ENCODE results near the gene KCNN3.

KCNN3 gene

DNA sequence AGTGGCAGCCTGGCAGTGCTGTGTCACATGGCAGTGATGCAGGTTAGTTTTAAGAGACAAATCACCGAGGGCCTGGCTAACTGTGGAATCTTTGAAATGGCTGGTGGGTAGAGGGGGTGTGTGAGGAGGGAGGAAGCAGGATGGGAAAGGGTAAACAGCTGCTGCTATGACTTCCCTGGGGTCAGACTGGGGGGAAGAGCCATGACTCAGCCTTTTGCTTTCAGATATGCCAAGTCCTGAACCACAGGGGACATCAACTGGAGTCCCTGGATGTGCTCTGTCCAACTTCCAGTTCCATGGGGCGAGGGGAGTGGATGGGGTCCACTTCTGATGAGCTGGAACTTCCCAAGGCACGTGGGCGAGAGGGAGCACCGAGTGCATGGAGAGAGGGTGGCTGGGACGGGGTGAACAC, 141.0 kb downstream of the KCNN3 start:
- no peak for DNase-seq (ENCODE audit: low read depth in 2 of 2)

DNA sequence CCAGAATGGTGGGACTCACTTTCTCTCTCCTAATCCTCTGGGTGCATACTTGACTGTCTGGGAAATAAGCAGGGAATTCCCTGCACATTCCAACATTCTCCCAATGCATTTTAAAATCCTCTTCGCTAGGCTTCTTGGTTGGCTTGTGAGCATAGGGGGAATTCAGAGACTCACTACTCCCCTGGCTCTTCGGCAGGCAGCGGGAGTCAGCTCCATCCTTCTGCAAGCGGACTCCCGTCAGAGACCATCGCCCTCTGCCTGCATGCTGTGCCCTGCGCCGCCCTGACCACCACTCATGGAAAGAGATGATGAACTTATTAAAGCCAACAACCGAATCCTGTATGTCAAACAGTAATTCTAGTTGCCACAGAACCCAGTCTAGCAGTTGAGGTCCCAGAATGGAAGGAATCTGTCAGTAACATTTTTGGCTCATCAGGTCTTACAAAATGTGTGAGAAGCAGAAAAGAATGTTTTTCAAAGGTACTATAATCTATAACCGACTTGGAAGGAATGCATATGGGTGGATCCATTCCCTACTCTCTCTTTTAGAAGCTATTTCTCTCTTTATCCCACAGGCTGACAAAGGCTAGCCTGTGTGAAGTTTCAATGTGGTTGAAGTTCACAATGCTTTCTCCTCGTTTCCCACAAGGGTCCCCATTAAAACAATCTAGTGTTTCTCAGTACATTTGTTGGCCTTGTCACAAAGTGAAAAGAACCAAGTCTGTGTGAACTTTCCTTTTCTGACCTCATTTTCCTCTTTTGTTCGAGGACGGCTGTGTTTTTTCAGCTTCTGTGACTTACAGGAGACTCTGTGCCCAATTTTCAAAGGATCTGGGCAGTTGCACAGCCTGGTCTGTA, 143.0 kb downstream of the KCNN3 start:
- no peak for DNase-seq (ENCODE audit: low read depth in 2 of 2)

DNA sequence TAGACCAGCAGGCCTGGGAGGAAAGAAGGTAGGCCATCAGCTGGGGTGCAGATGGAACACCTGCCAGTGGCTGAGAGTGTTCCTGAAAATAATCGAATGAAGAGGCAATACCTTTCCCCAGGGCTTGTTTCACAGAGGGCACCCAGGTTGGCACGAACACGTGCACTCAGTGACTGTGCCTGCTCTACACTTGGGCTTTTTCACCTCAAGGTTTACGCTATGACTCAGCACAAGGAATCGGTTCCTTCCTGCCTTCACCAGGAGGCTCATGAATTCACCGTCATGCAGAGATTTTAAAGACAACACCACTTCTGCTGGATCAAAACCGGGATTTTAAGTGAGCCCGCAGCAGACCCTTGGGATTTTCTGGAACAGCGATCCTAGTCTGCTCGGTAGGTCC, 143.6 kb downstream of the KCNN3 start:
- DNase-seq (ENCODE audit: low read depth in 2 of 2), result no peak

DNA sequence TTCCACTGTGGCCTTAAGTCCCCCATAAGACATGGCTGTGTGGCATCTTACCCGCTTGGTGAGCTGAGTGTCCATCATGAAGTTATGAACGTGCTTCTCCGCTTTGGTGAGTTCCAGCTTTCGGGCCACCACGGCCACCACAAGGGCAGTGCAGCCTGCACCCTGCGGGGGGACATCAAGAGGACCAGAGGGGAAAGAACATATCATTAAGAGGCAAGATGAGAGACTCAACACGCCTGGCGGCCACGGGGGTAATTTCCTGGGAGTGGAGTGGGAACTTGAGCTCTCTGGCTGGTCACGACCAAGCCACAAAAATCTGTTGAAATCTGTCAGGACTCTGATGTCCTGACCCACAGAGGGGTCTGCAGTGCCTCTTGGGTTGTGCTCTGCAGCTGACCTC, 144.2 kb downstream of the KCNN3 start:
- no peak for DNase-seq (ENCODE audit: low read depth in 2 of 2)

DNA sequence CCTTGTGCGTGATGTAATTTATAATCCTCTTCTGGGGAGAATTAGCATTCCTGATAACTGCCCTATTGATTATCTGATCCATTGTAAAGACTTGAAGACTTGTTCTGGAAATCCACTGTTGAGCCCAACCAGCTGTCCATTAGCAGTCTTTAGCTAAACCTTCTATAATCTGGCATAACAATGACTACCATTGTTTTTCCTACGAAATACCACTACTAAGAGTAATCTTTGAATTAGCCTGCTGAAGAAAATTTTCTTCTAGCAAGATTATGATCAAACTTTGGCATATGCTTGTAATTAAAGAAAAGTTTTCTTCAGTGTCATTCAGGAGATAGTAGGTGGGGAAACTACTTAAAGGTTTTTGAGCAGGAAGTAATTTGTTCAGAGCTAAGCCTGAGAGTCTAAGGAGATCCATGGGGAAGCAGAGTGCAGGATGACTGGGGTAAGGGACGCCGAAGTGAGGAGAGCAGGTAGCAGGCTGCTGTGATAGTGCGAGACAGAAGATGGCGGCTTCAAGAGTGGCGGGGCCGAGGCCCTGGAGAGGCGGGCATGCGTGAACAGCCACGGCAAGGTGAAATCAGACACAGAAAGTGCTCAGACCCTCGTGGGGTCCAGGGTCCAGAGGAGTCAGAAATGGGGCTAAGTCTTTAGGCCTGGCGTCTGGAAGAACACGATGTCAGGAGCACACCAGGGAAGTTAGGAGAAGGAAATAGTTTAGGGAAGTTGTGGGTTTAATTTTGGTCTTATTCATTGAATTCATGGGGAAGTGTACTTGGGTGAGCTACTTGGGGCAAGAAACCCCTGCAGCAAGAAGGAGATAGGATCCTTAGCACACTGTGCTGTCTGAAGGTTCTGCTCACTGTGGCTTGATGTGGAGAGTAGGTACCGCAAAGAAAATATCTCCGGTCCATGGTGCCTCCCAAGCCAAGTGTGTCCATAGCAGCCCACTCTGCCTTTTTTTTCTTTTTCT, 149.5 kb downstream of the KCNN3 start:
- DNase-seq (ENCODE audit: low read depth in 2 of 2), result no peak

DNA sequence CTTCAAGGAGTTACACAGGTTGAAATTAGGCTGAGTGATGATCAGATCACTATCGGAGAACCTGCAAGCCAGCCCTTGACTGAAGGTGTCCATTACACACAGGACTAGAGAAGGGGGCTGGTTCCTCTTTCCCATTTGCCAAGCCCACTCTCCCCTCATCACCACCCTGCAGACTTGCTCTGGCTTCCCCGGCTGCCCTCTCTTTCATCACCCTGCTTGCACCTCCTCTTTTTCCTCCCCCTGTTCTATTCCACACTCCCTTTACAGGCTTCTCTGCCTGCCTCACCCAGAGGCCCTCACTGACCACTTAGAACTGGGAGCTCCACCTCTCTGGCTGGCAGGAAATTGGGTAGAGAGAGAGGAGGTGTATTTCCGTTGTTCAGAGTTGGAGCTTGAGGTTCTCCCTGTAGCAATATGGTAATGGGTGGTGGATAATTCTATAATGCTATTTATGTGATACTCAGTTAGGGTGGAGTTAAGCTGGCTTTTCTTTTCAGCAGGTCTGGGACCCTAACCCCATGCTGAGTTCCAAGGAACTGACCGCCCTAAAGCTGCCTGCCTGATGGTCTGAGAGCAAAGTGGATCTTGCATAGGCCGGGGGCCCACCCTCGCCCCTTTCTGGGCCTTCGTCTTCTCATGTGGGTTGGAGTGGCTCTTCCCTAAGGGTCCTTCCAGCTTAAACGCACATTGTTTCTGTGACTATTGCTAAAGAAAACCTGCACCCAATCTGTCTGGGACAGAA, 150.3 kb downstream of the KCNN3 start:
- no peak for DNase-seq (ENCODE audit: low read depth in 2 of 2)

DNA sequence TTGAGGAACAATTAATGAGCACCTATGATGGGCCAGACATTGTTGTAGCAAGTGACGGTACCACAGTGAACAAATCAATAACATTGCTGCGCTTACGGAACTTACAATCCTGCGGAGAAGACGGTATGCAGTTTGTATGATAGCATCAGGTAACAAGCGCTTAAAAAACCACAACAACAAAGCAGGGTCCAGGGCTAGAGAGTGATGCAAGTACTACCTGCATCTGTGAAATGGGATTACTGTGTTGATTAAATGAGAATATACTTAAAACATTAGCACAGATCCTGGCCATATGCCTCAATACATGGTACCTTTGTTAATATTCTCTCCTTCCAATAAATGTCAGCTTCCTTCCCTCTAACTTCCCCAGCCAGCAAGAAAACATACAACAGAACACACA, 151.5 kb downstream of the KCNN3 start:
- DNase-seq (ENCODE audit: low read depth in 2 of 2), result no peak

DNA sequence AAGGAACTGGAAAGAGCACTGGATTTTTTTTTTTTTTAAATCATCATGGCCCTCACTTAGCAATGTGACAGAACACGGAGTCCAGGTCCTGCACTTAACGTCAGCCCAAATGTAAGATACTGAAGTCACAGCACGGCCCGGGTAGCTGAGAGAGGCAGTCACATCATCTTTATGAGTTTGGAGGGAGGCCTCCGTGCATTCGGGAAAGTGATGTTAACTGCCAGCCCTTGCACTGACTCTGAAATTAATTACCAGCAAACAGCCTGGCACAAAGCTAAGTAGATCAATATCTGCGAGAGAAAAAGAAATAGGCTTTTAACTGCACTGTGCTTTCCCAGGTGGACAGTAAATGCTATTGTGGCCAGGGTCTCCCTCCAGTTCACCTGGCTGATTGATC, 152.6 kb downstream of the KCNN3 start:
- DNase-seq (ENCODE audit: low read depth in 2 of 2), result no peak

DNA sequence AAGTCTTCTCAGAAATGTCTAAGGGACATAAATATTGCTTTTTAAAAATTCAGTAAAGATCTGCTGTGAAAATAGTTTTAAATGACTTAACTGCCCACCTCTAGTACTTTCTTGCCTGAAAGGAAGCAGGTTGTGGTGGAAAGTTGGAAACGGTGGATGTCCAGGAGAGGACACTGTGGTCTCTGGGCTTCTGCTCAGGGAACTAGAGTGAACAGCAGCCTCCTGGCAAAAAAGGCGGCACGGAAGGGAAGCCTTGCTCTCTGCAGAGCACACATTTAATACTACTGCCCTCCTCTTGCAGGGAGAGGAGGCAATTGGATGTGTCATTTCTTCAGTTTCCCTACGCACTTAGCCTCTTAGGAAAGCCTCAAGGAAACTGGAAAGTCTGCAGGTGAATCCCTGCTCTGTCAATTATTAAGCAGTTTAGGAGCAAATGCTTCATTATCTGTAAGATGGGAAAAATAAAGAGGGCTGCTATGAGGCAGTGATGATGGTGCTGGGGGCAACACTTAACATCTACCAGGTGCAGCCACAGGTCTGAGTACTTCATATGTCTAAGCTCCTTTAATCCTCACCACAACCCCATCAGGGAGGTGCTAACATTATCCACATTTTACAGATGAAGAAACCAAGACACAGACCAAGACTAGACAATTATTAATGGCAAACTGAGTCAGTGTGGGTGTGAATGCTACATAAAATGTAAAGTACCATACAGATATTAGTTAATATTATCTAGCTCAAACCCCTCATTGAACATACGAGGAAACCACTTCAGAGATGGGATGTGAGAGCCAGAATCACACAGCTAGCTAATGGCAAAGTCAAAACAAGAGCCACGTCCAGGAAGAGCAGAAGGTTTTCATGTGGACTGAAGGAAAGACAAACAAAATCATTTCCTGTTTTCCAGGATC, 153.2 kb downstream of the KCNN3 start:
- DNase-seq (ENCODE audit: low read depth in 2 of 2), result no peak

DNA sequence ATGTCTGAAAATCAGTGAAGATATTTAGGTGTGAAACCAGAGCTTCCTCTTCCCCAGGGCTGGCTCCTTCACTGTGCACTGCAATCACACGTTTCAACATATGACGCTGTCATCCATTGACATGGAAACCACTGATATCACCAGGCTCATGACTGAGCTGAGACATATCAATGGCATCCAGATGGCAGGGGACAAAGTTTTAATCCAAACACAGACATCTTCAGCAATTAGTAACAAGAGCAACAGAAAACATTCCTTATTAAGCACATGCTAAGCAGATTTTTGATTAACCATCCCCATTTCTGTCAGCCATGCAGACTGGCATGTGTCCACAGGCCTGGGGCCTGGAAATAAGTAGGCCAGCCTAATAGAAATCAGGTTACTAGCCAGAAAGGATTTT, 154.1 kb downstream of the KCNN3 start:
- DNase-seq (ENCODE audit: low read depth in 2 of 2), result no peak

DNA sequence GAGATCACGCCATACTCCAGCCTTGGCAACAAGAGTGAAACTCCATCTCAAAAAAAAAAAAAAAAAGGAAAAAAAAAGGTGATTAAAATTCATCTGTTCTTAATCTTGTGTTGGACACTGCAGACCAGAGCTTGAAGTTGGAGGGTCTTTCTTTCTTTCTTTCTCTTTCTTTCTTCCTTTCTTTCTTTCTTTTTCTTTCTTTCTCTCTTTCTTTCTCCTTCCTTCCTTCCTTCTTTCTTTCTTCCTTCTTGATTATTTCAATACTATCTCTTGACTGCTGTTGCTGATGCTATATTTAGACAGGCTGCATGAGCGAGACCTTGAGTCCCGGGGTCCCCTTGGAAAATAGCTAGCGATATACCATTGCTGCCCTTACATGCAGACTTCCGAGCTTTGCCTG, 154.7 kb downstream of the KCNN3 start:
- no peak for DNase-seq (ENCODE audit: low read depth in 2 of 2)

DNA sequence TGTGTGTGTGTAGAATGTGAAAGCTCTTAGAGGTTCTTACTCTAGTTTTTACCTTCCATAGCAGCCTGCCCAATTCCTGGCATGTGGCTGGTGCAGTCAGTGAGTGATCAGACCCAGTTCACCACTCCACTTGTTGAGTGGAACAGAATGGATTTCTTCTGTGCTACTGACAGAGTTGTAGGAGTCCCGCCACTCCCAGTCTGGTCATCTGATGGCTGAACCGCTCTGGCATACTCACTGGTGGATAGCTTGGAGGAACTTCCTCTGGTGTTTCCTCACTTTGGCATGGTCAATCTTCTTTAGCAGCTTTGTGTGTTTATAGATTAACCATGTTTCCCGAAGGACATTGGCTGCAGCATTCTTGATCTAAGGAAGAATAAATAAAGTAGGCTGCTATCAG, 155.4 kb downstream of the KCNN3 start:
- no peak for DNase-seq (ENCODE audit: low read depth in 2 of 2)

DNA sequence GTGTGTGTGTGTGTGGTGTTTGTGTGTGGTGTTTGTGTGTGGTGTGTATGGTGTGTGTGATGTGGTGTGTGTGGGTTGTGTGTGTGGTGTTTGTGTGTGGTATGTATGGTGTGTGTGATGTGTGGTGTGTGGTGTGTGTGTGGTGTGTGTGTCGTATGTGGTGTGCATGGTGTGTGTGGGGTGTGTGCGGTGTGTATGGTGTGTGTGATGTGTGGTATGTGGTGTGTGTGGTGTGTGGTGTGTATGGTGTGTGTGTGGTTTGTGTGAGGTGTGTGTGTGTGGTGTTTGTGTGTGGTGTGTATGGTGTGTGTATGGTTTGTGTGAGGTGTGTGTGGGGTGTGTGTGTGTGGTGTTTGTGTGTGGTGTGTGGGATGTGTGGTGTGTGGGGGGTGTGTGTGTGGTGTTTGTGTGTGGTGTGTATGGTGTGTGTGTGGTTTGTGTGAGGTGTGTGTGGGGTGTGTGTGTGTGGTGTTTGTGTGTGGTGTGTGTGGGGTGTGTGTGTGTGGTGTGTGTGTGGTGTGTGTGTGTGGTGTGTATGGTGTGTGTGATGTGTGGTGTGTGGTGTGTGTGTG, 155.9 kb downstream of the KCNN3 start:
- DNase-seq (ENCODE audit: low read depth in 2 of 2), result no peak

DNA sequence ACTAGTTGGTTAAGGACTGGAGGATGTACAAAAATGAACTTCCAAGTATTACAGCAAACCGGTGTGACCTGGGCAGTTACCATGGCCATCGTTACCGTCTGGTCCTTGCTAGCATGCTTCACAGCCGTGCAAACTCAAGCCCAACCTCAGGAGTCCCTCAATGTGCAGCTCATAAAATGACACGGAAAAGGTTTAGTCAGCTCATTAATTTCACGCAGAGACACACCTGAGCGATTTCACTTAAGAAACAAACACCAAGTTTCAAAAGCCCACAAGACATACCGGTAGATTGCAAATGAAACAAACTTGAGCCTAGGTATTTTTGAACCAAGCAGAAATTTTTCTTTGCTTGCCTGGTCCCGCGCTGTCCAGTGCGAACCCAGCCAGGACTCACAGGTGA, 157.1 kb downstream of the KCNN3 start:
- DNase-seq (ENCODE audit: low read depth in 2 of 2), result no peak

DNA sequence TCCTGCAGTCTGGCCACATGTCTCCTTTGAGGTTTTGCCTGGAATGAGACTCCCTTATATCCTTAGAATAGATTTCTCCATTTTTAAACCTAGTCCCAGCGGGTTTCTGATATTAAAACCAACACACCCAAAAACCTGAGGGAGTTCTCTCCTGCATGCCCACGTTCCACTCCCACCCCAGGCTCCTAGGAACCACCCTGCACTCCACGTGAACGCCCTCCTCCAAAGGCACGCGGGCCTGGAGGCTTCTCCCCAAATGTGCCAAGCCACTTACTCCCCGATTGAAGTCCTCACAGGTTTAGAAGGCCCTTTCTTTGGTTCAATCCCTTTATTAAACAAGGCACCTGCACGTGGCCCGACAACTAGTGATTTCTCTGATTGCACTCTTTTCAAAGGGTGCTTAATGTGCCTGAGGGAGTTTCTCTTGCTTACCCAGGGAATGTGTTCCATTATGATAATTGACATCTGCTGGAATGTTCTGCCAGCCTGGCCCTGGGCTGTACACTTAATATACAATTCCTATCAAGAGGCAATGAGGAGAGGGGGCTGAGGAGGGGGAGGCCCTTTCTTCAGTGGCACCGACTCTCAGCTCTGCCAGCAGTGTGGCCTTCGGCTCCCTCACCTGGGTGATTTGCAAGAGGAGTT, 157.8 kb downstream of the KCNN3 start:
- DNase-seq (ENCODE audit: low read depth in 2 of 2), result no peak

DNA sequence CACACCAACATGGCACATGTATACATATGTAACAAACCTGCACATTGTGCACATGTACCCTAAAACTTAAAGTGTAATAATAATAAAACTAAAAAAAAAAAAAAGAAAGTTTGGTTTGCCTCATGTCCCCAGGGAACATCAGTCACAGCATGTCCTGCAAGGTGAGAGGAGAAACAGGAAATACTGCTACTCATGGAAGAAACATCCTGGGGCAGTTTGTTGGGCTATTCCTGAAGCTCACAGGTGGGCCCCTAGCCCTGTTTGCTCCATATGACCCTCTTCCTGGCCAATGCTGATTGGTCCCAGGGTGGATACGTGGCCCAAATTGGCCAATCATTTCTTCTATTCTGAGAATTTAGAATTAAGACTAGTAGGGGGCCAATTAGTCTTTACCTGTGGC, 158.7 kb downstream of the KCNN3 start:
- no peak for DNase-seq (ENCODE audit: low read depth in 2 of 2)

DNA sequence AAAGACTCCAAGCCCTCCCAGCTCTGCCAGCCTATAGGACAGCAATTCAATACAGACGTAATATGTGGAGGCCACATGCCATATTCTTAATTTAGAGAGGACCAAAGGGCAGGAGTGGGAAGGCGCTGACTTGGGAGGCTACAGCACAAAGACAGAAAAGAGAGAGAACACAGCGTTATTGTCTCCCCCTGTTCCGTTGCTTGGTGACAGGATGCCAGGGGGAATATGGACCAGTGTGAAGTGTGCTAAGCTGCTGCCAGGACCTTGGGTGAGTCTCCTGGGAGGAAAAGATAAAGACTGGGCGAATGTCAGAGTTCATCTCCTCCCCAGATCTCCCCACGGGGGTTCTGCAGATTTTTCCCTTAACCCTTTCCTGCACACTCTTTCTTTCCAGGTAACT, 160.0 kb downstream of the KCNN3 start:
- no peak for DNase-seq (ENCODE audit: low read depth in 2 of 2)

DNA sequence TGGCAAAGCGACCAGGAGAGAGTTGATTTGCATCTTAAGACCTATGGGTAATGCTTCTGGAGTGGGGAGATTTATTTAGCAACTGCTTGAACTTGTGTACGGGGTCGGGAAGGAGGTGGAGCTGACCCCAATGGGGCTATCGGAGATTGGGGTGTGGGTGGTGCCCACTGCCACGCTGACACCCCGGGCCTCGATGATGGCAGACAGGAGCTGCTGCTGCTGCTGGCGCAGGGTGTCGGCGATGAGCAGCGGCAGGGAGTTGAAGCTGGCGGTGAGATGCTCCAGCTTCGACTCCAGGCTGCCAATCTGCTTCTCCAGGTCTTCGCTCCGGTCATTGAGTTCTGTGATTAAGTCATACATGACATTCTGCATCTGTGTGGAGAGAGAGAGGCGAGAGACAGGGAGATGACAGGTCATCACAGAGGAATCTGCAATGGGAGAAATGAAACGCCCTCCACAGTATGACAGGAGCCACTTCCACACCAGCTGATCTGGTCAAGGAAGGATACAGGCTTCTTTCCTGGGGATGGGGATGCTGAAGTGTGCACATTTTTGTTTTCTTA, 162.1 kb downstream of the KCNN3 start:
- no peak for DNase-seq (ENCODE audit: low read depth in 2 of 2)

DNA sequence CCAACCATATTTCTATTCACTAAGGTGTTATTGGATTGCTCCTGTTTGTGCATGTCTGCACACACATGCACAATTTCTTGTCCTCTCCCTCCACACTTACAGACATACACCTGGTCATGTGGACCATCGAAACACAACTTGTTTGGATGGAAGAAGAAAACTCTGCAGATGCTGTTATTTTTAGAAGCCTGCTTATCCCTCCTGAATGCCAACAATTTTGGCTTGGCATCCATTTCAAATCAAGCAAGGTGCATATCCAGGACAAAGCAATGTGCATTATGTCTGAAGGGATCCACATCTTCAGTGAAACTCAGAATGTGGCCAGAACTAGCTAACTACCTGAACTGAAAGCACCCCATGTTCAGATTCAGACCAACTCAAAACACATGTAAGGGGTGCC, 163.2 kb downstream of the KCNN3 start:
- DNase-seq (ENCODE audit: low read depth in 2 of 2), result no peak

DNA sequence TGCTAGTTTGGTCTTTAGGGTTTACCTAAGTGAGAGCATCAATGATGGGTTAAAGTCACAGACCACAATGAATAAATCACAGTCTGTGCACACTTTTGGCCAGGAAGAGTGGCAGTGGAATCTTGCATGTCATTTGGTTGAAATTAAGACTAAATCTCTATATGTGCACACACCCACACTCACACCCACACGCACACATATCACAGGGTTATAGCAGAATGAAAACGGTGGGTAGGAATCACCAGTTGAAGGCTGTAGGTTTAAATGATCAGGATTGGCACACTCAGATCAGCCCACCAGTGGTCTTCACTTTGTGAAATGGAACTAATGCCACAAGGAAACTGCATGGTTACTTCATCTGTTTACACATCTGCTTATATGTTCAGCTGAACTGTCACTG, 164.5 kb downstream of the KCNN3 start:
- DNase-seq (ENCODE audit: low read depth in 2 of 2), result no peak

All from stimulated activated CD4-positive, alpha-beta T cell treated with anti-CD3 and anti-CD28 coated beads, Interleukin-15, amount 100 ng/mL, for 48 hours (primary cell).